GM19438 (cell line): ENCODE measurements around the gene NOX1.

Experiments
- ATAC-seq: cut with Tn5 transposase; IDR thresholded peaks from one replicate; pipeline ENCODE4 v1.9.1; 2021; ENCODE audit warnings: low read depth; ENCODE audit not compliant: unreplicated experiment

Gene NOX1

GRCh38 chrX:100874325-100874724 is at the start of gene NOX1:
Gene NOX1, minus strand, starts transcription at chrX:100874359. Its CDS starts 220 bp downstream, at chrX:100874139.
- no peak for ATAC-seq

DNA sequence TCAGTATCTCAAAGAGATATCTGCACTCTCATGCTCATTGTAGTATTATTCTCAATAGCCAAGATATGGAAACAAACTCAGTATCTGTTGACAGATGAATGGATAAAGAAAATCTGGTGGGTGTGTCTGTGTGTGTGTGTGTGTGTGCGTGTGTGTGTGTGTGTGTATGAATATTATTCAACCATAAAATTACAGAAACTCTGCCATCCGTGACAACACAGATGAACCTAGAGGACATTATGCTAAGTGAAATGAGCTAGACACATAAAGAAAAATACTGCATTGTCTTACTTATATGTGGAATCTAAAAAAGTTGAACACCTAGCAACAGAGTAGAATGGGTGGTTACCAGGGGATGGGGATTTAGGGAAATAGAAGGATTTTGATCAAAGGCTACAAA is 41.4 kb upstream of the NOX1 start:
- no peak for ATAC-seq

- no peak for ATAC-seq
These were observed 39.0 kb upstream of the NOX1 start for GRCh38 chrX:100913111-100913510.

DNA sequence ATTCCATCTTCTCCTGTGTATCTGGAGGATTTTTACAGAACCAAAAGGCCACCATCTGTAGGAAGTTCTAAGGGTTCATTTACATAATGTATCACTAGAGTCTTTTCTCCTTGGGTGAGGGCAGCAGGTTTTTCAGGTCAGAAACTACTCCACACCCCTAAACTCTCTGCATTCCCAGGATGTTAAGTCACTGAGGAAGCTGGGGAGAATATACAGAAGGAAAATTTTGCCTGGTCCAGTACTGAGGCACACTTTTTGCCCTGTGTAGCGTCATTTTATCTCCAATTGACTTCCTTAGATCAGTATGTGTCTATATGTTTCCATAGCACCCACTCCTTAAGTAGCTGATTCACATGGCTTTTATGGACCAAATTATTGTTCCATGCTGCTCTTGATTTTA is 37.6 kb upstream of the NOX1 start:
- no peak for ATAC-seq

DNA sequence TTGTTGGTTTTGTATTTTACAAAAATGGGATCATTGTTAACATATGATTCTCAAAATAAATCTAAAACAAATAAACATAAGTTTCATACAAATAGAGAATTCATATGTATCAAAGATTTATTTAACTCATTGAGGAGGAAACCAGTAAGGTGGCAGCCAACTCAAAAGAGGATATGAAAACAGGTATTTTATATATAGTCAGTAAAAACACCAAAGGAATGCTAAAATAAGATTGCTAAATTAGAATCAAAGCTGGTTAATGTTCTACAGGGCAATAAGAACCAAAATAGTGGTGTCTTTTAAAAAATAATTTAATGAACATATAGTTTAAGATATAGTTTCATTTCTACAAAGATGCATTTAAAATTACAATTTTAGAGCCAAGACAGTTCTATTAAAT is 31.5 kb upstream of the NOX1 start:
- no peak for ATAC-seq

DNA sequence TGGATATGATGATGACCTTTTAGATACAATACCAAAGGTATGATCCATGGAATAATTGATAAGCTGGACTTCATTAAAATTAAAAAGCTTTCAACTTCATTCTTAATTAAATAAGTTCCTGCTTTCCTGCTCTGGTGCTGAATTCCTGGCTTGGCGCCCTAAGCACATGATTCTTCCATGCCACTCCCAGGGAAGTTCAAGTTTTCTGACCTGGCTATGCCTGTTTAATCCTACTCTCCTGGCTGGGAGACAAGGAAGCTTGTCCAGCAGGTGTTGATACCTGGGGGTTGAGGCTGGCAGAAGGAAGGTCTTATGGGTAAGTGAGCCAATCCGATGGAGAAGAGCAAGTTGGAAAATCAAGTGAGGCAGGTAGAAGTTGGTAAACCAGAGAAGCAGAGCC is 30.3 kb upstream of the NOX1 start:
- no peak for ATAC-seq

GRCh38 chrX:100895365-100896075 is 21.4 kb upstream of the NOX1 start:
- no peak for ATAC-seq

GRCh38 chrX:100883654-100884053 is 9.5 kb upstream of the NOX1 start:
- no peak for ATAC-seq

DNA sequence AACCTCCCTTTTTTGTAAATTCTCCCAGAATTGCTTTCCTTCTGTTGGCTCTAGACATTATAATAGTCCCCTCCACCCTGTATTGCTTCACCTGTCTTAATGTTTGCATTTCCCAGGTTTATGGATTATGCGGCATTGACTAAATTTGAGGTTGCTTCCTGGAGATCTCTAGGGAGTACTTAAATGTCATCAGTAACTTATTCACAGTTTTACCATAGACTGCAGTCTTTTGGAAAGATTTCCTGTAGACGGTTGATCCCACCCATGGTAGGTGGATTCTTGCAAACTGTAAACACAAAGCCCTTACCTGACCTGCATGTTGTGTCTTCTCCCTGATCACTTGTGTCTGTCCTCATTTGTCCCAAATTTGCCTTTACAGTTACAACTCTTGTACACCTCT is 6.2 kb upstream of the NOX1 start:
- ATAC-seq = no peak

DNA sequence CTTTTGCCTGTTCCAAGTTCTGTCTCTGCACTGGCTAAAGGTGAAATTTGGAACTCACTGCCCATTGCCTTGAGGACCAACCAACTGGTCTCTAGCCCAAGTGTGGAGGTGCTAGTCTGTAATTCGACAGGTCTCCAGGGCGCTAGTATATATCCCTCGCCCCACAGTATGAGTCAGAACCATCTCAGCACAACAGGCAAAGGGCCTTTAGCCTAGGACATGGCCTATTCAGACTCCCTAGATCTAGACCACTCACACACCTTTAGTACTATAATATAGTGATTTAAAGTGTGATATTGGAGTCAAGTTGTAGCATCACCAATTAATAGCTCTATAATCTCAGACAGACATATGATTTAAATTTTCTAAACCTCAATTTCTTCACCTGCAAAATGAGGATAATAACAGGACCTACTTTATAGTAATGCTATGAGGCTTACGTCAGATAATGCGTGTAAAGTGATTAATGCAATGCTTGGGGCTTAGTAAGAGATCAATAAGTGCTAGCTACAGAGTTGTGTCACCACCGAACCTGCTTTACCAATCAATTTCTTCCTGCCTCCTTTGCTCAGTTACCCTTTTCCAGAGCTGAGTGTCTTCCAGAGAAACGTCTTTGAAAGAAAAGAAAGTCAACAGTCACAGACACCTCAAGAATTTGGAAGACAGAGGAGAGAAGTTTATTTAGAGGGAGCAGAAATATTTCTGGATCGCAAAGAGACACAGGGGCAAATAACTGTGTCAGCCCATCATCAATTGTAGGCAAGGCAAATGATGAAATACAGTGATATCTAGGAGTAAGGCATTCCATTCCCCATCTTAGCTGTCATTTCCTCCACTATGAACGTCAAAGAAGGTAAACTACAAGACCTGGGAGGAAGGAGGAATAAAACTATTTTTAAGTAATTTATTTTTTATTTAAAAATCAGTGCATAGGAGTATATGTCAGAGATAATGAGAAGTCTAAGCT is 2.3 kb downstream of the NOX1 start:
- no peak for ATAC-seq

- no peak for ATAC-seq
These were observed 3.6 kb downstream of the NOX1 start for GRCh38 chrX:100870527-100870926.

DNA sequence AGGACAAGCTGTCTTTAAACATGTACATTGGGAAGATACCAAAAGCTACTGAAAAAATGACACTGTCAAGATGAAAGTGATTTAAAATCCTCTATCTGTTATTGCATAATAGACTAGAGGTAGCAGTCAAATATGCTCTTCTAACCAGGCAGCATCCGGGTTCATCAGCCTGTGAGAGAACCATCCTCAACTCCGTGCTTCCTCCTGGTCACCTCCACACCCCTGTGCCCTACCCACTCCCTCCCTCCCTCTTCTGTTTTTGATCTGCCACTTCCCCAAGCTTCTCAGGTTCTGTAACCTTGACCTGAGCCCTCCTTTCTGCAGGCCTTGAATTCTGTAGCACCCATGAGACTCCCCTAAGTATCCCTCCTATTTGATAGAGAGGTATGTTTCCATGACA is 5.9 kb downstream of the NOX1 start:
- ATAC-seq = no peak

- ATAC-seq = no peak
These were observed 9.3 kb downstream of the NOX1 start for GRCh38 chrX:100864657-100865391.

- ATAC-seq = no peak
These were observed 10.8 kb downstream of the NOX1 start for GRCh38 chrX:100863326-100863864.

GRCh38 chrX:100852810-100853209 is 21.3 kb downstream of the NOX1 start:
- ATAC-seq = no peak

DNA sequence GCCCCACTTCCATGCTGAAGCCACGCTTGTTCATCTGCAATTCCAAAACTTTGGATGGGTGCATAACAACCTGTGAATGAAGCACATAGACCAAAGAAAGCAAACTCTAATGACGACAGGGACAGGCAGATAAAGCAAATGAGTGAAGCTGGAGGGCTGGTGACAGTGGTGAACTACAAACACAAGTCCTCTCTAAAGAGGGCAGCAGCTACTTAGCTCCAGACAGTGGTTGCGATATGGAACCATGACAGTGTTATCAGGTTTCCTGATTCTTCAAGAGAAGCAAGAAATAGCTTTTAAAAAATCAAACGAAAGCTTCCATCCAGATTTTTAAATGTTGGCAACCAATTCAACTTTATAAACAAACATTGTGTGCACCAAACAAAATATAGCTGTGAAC is 23.8 kb downstream of the NOX1 start:
- no peak for ATAC-seq

GRCh38 chrX:100831219-100831946 is 42.8 kb downstream of the NOX1 start:
- ATAC-seq = no peak

DNA sequence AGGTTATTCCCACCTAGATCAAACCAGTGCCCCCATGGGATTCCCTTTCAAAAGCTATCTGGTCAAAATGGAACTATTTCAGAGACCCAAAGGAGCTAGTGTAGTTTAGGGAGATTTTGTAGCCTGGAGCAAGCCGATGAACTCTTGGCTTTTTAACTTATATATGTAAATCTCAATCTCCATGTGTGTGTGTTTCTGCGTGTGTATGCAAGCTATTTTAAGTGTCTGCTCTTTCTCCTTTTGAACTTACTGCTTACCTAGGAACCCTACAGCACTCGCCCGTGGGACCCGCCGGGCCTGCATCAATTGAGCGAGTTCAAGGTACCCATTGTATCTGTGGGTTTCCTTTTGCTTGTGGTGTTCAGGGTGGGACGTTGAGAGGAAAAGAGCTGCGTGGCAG is 43.6 kb downstream of the NOX1 start:
- ATAC-seq = no peak

DNA sequence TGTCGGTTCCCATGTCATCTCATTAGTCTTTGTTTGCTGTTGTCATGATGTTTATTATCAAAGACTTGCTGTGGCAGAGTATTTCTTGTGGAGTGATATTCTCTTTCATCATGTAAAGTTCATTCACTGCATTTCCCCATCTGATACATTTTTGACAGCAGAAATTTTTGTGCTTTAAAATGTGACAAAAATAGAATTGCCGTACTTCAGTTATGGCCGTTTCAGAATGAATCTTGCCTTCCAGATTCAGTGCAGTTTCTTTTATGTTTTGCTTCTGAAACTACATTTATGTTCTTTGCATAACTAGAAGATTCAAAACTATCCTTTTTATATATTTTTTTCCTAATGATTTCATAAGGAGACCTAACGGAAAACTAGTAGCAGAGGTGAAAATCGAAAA is 44.0 kb downstream of the NOX1 start:
- ATAC-seq = no peak

DNA sequence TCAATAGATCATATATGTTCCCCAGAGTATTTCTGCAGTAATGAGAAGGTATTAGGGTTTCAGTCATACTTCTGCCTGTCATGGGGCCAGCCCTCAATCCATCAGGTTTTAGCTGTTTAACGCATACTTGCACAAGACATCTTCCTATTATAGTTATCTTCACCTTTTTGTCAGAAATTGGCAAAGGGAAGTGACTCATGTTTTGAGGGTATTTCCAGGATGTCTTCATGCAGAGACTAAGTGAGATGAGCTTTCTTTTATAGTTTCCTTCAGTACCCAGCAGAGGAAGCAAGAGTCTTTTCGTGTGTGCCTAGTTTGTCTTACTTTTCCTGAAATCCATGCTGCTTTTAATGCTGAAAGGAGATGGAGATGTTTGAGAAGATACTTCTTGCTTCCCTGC is 44.4 kb downstream of the NOX1 start:
- ATAC-seq = peak; percentile 65
